GM12873 (cell line): ENCODE measurements around the gene ATRIP.

Source experiments
- TF ChIP-seq, protein P1 (sequence below): IDR thresholded peaks from 2 replicates; pipeline ENCODE4 v1.5.1; 2012; ENCODE audit warnings: low read depth, mild to moderate bottlenecking, moderate library complexity, low read length, control low read depth; ENCODE audit not compliant: insufficient read depth; ENCODE audit errors: missing control alignments

The ATRIP gene

DNA sequence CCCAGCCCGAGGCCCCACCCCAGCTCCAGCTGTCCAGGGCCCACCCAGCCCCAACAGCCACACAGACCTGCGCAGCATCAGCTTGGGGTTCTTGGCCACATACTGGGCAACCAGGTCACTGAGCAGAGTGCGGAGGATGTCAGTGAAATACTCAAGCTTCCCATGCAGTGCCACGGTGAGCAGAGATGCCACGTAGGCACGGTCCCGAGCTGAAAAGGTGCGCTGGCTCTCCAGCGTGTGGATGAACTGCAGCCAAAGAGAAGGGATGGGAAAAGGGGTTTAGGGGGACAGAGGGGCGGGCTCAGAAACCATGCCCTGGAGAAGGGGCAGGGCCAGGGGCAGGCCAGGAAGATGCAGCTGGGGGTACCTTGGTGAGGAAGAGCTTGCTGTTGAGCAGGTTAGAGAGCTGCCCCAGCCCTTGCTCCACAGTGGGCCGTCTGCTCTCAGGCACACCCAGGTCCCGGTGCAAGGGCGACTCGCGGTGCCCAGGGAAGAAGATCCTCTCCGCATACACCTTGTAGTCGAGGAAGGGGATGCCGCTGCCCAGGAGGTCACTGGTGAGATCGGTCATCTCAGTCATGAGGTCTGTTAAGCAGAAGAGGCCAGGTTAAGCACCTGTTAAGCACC, 34.0 kb upstream of the ATRIP start:
- TF ChIP-seq, protein P1, sequence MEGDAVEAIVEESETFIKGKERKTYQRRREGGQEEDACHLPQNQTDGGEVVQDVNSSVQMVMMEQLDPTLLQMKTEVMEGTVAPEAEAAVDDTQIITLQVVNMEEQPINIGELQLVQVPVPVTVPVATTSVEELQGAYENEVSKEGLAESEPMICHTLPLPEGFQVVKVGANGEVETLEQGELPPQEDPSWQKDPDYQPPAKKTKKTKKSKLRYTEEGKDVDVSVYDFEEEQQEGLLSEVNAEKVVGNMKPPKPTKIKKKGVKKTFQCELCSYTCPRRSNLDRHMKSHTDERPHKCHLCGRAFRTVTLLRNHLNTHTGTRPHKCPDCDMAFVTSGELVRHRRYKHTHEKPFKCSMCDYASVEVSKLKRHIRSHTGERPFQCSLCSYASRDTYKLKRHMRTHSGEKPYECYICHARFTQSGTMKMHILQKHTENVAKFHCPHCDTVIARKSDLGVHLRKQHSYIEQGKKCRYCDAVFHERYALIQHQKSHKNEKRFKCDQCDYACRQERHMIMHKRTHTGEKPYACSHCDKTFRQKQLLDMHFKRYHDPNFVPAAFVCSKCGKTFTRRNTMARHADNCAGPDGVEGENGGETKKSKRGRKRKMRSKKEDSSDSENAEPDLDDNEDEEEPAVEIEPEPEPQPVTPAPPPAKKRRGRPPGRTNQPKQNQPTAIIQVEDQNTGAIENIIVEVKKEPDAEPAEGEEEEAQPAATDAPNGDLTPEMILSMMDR: no peak

DNA sequence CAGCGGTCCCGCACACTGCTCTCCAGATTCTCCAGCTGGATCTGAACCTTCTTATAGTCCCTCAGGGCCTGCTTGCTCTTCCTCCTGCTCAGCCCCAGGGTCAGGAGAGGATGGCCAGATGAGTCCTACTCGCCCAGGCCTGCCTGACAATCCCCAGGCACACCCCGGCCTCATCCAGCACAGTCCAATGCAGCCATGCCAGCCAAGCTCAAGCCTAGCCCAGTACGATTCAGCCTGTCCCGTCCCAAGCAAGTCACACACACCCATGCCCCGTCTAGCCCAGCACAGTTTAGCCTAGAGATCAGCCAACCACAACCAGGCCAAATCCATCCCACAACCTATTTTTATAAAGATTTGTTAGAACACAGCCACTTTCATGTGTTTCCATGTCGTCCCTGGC, 33.5 kb upstream of the ATRIP start:
- TF ChIP-seq, protein P1: no peak

DNA sequence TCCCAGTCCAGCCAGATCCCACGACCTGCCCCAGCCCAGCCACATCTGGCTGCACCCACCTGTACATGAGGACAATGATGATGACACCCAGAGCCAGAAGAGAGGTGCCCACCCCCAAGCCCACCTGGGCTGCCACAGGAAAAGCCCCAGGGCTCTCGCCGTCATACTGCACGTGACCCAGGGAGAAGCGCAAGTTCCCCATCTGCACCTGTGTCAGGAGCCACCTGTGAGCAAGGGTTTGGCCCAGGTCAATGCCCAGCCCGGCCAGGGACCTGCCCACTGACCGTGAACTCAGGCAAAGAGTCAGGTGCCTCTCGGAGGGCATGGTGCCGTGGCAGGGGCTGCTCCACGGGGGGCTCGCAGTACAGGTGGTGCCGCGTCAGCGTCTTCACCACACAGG, 32.9 kb upstream of the ATRIP start:
- TF ChIP-seq, protein P1: no peak

DNA sequence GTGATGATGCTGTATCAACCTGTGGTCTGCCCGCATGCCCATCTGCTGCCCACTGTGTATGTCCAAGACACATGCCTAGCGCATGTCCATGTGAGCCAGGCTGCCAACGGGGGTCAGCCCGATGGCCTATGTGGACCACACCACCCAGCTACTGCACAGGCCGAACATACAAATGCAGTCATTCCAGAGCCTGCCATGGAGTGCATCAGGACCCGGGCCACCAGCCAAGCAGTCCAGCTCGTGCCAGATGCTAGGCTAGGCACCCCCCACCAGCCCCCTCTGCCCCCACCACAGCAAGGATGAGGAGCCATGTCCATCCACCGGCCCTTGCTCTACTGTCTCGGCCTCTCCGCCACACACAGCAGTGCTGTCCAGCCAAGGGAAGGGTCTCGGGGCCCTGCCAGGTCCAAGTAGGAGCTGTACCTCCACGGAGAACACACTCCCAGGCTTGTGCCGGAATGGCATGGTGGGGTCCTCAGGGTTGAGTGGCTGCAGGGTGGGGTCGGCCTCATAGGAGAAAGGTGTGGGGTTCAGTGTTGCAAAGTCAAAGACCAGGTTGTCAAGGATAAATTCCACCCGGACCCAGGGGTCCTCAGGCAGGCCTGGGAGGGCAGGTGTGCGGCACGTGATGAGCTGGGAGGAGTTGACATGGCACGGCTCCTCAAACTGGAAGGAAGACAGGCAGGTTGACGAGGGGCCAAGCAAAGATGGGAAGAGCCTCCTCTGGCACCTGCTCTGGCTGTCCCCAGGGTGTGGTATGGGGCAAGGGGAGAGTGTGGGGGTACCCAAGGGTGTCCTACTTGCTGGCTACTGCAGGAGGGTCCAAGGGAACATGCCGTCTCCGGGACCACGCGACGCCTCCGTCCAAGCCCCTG, 31.9 kb upstream of the ATRIP start:
- TF ChIP-seq, protein P1: no peak

DNA sequence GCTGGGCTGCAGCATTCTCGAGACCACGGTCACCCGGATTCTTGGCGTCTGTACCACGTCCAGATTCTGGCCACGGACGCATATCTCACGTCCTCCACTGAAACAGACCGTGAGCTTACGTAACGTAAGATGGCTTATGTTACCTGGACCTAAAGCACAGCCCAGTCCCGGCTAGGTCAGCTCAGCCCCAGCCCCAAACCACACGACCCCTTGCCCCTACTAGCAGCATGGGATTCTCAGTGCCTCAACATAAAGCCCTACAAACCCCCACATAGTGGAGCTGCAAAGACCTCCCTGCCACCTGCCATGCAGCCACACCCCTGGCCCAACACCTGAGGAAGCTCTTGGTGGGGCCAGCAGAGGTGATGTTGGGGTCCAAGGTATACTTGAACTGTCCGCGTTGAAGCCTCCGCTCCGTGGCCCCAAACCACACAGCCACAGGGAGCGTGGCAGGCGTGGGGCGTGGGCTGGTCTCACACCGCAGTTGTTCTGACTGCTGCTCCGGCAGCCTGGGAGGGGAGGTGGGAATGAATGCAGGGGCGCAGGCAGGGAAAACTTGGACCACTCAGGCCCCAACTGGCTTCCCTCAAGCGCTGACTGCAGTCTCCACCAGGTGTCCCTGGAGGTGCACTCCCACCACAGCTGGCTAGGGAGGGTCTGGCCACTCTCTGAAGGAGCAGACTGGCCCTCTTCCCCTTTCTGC, 31.1 kb upstream of the ATRIP start:
- TF ChIP-seq, protein P1: peak; percentile 24

DNA sequence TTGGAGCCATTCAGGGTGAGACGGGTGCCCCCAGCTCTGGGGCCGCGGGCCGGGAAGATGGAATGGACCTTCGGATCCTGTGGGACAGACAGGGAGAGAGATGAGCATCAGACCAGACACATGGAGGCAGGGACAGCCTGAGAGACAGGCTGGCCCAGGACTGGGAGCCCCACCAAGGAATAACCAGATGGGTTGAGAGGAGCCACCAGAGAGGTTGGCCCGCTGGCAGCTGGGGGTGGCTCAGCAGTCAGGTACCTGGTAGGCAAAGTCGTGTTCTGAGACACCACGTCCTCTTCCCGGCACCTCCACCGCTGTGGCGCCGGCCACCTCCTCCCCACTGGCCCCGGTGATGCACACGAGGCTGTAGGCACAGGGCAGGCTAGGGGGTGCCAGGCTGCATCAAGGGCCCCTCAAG, 30.4 kb upstream of the ATRIP start:
- TF ChIP-seq, protein P1: no peak

DNA sequence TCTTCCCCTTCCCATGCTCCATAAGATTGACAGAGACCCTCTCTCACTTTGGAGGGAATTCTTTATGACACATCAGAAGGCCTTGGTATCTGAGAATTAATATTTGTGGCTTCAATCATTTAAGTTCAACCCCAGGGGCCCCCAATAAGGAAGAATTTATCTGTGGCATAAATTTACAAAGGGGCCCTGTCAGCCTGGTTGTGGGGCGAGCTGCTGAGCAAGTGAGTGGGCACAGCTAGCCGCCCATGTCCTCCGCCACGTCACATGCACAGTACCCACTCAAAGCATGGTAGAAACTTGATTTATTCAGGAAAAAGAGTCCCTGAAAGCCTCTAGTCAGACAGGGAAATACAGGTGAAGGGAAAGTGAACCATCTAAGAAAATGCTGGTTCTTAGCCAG, 30.0 kb upstream of the ATRIP start:
- TF ChIP-seq, protein P1: no peak
